HG02759 (cell line): ENCODE results near the gene CLEC16A.
"Not testable (repeated sequence)": the region's sequence is repeated elsewhere in the genome, so short reads cannot be mapped to it uniquely, and the experiment has no call there.

ENCODE experiments used
- ATAC-seq: cut with Tn5 transposase; IDR thresholded peaks from one replicate; pipeline ENCODE4 v1.9.1; 2021; ENCODE audit warnings: mild to moderate bottlenecking, moderate library complexity; ENCODE audit not compliant: unreplicated experiment

The CLEC16A gene

DNA sequence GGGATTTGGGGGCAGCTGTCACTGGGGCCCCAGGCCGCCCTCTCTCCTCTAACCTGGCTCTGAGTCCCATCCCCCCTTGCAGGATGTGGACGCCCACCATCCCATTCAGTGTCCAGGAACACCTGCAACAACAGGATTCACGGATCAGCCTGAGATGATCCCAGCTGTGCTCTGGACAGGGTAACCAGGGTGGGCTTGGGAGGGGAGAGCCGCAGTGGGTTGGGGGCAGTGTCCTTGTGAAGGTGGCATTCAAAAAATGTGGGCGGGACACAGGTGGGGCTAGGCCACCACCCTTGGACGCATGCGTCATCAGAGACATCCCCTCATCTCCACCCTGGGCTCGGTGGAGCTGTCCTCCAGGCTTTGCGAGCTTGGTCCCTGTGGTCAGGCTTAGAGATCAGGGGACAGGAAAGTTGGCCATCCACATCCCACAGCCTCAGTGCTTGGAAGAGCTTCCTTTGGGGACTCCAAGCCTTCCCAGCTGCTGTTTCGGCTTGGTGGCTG lies 21.2 kb upstream of the CLEC16A start:
- no peak for ATAC-seq

- no peak for ATAC-seq
Measured at GRCh38 chr16:10923650-10924214, 20.6 kb upstream of the CLEC16A start.

GRCh38 chr16:10925285-10925684 lies 19.1 kb upstream of the CLEC16A start:
- ATAC-seq: not testable (repeated sequence)

GRCh38 chr16:10926094-10926493 lies 18.3 kb upstream of the CLEC16A start:
- no peak for ATAC-seq

DNA sequence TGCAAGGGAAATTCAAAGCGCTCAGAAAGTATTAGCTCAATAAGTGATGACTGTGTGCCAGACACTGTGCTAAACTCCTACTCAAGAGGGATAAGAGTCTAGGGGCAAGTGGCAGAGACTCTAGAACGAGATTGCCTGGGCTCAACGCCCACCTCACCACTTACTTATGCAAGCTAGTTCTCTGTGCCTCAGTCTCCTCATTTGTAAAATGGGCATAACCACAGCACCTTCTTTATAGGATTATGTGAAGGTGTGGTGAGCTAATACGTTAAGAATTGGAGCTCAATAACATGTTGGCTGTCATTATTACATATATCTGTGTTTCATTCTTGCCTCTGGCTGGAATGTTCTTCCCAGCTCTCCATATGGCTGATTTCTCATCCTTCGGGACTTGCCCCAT lies 17.5 kb upstream of the CLEC16A start:
- ATAC-seq: no peak

- no peak for ATAC-seq
Measured at GRCh38 chr16:10927497-10928112, 16.8 kb upstream of the CLEC16A start.

DNA sequence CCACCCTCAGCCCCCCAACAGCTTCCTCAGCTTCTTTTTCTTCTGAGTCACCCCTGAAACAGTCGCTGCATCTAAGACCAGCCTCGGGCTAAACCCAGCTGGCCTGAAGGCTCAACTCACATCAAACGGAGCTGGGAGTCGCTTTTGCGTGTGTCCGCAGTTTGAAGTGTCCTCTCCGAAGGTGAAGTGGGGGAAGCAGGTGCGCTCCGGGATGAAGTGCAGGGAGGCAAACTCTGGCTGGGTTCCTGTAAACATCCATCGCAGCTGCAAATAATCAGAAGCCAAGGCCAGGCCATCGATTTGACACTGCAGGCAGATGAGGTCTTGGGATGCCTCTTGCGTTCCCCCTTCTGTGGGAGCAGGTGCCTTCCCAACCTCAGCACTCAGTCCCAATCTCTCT lies 15.3 kb upstream of the CLEC16A start:
- ATAC-seq: not testable (repeated sequence)

- ATAC-seq: no peak
Measured at GRCh38 chr16:10929853-10930754, 14.3 kb upstream of the CLEC16A start.

DNA sequence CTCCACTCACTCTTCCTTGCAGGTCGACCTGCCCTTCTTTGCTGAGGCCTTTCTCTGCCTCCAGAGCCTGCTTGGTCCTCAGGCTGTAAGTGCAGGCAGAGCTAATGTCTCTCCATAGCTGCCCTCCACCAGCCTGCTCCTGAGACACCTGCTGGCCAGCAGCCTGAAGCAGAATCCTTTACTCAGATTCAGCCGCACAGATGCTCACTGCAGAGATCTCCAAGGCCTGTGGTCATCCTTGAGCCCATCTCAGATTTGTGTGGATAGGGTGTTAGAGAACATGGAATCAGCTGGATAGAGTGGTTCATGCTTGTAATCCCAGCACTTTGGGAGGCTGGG lies 13.6 kb upstream of the CLEC16A start:
- ATAC-seq: no peak

DNA sequence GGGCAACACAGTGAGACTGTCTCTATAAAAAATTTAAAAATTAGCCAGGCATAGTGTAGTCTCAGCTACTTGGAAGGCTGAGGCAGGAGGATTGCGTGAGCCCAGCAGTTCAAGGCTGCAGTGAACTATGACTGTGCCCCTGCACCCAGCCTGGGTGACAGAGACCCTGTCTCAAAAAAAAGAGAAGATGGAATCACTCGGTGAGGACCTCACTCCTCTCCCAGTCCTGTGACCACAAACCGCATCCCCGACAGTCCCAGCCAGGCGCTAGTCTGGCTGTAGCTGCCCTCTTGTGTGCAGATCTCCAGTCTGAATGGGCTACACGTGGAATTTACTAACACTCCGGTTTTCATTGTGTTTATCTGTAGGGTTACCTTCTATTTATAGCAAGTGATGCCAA lies 13.2 kb upstream of the CLEC16A start:
- ATAC-seq: no peak

GRCh38 chr16:10931977-10932632 lies 12.3 kb upstream of the CLEC16A start:
- ATAC-seq: no peak

- no peak for ATAC-seq
Measured at GRCh38 chr16:10932959-10933710, 11.2 kb upstream of the CLEC16A start.

GRCh38 chr16:10933865-10934264 lies 10.5 kb upstream of the CLEC16A start:
- ATAC-seq: no peak

DNA sequence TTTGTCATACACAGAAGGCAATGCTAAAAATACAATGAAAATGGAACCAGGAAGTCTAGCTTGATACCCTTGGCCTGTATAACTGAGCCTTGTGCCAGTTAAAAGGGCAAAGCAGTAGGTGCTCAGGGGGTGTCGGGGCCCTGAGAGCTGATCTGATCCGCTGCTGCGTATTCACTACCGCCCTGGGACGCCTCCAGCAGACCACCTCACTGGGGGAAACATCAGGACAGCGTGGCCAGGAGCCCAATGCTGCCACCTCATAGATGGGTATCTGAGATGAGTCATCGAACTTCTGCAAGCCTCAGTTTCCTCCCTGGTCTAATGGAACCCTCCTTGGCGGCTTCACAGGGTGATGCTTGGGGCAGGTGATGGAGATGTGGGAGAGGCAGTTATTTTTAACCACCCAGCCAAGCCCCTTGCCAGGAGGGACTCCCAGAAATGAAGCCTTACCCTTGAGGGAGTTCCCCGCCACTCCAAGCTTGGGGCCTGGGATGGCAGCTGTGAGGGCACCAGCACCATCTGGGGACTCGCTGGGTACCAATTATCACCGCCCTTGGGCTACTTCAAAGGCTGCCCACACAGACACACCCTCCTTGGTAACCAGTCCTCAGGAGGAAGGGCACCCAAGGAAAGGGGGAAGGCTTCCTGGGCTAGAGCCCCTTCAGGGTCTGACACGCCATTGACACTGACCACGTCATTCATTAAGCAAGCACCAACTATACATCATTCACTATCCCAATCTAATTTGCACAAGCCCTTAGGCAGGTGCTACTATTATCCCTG lies 9.8 kb upstream of the CLEC16A start:
- no peak for ATAC-seq

- no peak for ATAC-seq
Measured at GRCh38 chr16:10935226-10935915, 9.0 kb upstream of the CLEC16A start.

DNA sequence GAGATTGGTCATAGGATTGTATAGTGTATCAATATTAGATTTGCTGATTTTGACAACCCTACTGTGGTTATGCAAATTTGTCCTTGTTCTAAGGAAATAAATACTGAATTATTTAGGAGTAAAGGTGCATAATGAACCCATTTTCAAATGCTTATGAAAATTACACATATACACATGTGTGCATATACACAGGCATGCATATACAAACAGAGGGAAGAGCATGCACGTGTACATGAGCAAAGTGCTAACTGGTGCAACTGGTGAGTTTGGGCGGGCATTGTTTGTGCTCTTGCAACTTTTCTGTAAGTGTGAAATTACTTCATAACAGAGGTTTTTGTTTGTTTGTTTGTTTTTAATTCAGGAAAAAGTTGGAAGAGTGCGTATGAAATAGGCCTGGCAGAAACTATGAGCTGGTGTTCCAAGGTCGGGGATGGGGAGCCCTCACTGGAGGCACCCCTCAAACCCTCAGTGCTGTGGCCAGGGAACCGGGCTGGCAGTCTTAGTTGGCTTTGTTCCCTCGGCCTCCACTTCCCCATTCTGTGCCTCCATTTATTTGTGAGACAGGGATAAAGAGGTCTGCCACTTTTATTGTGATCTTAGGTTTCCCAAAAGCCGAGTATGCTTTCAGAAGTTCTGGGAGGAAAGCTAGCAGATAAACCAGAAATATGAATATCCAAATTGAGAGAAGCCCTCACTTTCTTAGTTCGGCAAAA lies 7.9 kb upstream of the CLEC16A start:
- ATAC-seq: no peak

DNA sequence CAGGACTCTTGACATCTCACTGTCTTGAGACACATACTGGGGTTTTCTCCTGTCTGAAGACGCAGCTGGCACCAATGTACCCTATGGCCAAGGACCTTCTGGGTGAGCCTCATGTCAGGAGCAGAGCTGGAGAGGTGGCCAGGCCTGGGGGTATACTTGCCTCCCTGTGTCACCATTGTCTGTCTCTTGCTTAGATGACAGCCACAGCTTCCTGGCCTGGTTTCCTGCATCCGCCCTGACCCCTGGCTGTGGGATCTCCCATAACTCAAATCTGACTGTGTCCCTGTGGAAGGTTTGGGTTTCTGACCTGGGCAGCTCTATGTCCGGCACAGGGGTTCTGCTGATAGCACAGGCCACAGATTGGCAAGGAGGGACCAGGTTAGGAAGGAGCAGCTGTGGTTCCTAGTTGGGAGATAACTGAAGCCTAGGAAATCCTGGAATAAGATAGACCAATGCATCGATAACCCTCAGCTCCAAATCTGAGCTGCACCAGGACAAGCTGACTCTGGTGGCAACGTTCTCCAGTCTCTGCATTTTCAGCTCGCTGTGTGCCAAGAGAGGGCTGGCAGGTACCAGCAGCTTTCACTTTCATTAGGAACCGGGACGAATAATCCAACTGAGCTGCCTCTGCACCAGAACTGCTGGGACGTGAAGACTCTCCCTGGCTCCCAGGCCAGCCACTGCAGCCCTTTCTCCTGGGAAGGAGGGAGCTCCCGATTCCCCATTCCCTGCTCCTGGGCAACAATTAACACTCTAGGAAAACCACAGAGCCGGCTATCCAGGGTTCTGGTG lies 7.1 kb upstream of the CLEC16A start:
- ATAC-seq: no peak

DNA sequence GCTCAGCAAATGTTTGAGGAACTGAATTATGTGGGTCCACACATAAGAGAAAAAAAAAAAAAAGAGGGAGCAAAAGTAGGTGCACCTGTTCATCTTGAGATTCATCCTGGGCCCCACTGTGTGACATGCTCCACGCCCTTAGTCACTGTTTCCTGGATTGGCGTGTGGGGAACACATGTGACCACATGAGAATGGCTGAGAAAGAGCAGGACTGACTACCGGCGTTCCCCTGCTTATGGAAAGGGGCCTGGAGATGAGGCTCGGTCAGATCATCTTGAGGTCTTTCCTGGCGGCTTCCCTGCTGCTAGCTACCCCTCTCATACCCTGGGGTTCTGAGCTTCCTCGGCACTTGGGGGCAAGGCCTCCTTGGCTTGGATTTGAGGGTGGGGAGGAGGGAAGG lies 6.0 kb upstream of the CLEC16A start:
- no peak for ATAC-seq
